Measurements from ENCODE around the gene TARBP2.
A peak's percentile ranks its signal among the peaks of the same experiment; 100 is the strongest.

TARBP2 gene

DNA sequence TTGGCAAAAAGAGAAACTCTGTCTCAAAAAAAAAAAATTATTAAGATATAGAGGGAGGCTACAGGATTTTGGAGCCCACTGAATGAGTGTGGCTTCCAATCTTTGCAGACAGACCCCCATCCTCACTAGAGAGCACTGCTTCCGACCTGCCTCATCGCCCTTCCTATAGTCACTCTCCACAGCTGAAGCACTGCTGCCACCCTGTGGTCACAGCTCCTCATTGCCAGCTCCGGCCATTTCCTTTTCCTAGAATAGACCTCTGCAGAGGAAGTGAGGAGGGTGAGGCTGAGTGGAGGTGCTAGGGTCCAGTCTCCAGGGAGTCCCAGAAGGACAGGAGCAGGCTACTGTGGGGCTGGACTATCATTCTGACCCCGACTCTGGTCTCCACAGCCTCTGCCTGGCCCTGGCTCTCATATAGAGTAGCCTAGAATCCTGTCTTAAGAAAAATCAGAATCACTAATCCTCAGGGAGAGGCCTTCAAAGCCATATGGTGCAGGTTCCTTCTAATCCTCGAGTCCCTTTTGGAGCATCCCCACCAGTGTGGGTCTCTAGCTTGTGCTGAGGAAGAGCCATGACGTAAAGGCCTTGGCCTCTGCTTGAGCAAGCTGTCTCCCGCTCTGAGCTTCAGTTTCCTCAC, 7.6 kb downstream of the TARBP2 start:
- Mint-ChIP-seq H3K9me3 (ENCODE audit: low read depth) (no peaks in the 10 kb centered on the region), H3K4me1 (ENCODE audit: low read depth) (peaks cover 8% of the 10 kb centered on the region), H3K4me3 (no peak overlapping the region), H3K27ac (peak overlapping the region; percentile 51), H3K27me3 (no peaks in the 10 kb centered on the region), H3K36me3 (no peaks in the 10 kb centered on the region)

DNA sequence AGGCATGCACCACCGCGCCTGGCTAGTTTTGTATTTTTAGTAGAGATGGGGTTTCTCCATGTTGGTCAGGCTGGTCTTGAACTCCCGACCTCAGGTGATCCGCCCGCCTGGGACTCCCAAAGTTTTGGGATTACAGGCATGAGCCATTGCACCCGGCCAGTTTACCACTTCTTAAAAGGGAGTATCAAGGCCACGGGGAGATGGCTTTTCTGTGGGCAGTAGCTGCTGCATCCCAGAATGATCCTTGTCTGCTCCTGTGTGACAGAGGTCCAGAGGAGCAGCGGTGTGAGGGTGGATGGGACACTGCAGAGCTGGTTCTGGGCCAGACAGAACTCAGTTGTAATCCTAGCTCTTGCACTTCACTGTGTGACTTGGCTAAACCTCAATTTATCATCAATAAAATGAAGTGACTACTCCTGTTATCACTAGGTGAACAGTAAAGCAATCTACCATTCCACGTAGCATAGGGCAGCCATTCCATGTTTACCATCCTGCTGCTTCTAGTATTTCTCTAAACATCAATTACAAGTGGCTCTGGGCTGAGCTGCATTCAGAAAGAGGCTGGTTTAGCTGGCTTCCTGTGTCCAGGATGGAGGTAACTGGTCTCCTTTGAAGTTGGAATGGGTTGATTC, 9.2 kb downstream of the TARBP2 start:
- Mint-ChIP-seq H3K9me3 (ENCODE audit: low read depth) (no peaks in the 10 kb centered on the region), H3K4me1 (ENCODE audit: low read depth) (peaks cover 8% of the 10 kb centered on the region), H3K27ac (no peak overlapping the region), H3K27me3 (no peaks in the 10 kb centered on the region), H3K4me3 (no peak overlapping the region), H3K36me3 (no peaks in the 10 kb centered on the region)

DNA sequence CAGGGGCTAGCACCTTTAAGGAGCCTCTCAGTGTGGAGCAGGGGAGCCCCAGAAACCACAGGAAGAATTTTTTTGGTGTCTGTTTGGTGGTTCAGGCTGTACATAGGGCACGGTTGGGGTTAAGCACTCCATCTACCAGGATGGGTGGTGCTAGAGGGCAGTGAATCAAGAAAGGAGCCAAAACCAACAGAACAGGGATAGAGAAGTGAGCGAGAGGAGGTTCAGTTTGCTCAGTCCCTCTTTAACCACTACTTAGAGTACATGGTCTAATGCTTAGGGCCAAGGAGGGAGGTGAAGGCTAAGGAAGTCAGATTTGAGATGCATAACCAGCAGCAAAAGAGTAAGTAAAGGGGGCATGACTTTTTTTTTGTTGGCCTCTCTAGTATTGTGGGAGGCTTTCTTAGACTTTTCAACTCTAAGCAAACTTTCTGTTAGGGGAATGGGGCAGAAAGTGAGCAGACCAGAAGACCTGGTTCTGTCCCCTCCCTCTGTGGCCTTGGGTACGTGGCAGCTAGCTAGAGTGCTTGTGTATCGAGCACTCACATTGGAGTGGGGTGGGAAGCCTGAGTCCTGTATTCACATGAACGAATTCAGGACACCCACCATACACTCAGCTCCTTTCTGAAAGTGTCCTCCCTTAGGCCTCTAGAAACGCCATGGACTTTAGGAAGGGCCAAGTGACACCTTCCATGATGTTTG, 12.8 kb downstream of the TARBP2 start:
- H3K27ac Mint-ChIP-seq, result peak overlapping the region; percentile 47
- peaks cover 2% of the 10 kb centered on the region for H3K4me1 Mint-ChIP-seq (ENCODE audit: low read depth)
- no peaks in the 10 kb centered on the region for H3K9me3 Mint-ChIP-seq (ENCODE audit: low read depth)
- H3K4me3 Mint-ChIP-seq, result no peak overlapping the region
- no peaks in the 10 kb centered on the region for H3K36me3 Mint-ChIP-seq
- no peaks in the 10 kb centered on the region for H3K27me3 Mint-ChIP-seq

DNA sequence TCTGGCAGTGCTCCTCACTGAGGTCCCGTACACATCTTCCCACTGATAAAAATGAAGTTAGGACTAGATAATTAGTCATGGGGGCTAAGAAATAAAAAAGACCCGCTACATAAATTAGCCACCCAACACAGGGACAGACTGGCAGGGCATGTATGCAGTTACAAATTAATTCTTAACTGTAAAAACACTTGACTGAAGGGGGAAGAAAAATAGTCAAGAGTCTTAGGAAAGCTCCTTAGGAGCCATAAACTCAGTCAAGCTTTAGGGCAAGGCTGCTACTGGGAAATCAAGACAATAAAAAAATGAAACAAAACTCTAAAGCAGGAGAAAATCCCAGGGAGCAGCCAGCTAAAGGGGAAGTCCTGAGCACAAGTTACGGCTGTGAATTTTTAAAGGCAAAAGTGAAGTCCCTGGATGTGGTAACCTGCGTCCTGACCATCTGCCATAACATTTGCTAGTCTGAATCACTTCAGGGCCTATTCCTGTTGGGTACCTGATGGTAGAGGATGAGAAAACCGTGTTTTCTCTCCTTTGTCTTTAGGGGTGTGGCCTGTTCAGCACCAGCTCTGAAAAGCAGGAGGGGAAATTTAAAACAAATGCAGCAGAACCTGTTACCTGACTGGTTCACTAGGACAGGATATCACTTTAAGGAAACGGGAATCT, 13.7 kb downstream of the TARBP2 start:
- Mint-ChIP-seq H3K36me3 (no peaks in the 10 kb centered on the region), H3K27me3 (no peaks in the 10 kb centered on the region), H3K4me1 (ENCODE audit: low read depth) (no peaks in the 10 kb centered on the region), H3K27ac (peak overlapping the region; percentile 22), H3K4me3 (no peak overlapping the region), H3K9me3 (ENCODE audit: low read depth) (no peaks in the 10 kb centered on the region)

DNA sequence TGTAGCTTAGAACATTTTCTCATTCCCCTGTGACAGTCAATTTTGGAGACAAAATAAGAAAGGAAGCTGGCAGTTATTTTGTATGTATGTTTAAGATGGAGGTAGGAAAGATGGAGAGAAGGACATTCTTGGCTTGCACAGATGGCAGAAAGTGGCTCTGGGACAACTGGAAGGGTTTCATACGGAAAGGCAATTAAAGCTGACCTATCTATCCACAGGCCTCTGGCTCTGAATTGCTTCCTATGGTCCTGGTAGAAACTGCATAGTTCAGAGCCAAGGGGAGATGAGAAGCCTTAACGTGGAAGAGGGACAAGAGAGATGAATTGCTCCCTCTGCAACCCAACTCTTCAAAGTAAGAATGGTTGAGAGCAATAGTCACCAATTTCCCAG, 14.2 kb downstream of the TARBP2 start:
- Mint-ChIP-seq H3K27me3 (no peaks in the 10 kb centered on the region), H3K9me3 (ENCODE audit: low read depth) (no peaks in the 10 kb centered on the region), H3K36me3 (no peaks in the 10 kb centered on the region), H3K27ac (no peak overlapping the region), H3K4me1 (ENCODE audit: low read depth) (no peaks in the 10 kb centered on the region), H3K4me3 (no peak overlapping the region)

DNA sequence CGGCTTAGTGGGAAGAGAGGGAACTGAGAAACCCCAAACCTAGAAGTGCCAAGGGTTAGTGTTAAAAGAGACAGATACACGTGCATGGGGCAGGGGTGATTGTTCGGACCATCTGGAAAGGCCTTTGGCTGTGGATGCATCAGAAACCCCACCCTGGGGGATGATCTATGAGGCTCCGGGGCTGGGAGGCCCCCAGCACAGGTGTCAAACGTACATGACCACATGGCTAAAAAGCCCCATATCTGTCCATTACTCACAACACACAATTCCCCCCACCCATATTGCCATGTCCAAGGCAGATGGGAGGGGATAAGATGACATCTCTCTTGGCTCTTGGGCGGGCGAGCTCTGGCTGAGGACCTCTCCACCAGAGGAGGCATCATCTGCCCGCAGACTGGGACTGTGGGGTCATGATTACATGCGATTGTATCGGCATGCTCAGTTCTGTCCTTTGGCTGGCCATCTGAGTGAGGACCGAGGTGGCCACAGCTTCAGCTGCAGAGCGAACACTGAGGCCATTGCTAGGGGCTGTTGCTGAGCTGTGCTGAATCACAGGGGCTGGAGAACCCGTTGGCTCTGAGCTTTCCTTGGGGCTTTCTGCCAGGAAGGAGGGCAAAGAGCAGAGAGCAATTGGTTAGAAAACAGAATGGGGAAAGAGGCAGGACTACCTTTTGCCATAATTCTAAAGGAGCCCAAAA, 15.8 kb downstream of the TARBP2 start:
- peaks cover 7% of the 10 kb centered on the region for H3K36me3 Mint-ChIP-seq
- no peaks in the 10 kb centered on the region for H3K9me3 Mint-ChIP-seq (ENCODE audit: low read depth)
- no peak overlapping the region for H3K4me3 Mint-ChIP-seq
- peaks cover 2% of the 10 kb centered on the region for H3K4me1 Mint-ChIP-seq (ENCODE audit: low read depth)
- no peaks in the 10 kb centered on the region for H3K27me3 Mint-ChIP-seq
- no peak overlapping the region for H3K27ac Mint-ChIP-seq

DNA sequence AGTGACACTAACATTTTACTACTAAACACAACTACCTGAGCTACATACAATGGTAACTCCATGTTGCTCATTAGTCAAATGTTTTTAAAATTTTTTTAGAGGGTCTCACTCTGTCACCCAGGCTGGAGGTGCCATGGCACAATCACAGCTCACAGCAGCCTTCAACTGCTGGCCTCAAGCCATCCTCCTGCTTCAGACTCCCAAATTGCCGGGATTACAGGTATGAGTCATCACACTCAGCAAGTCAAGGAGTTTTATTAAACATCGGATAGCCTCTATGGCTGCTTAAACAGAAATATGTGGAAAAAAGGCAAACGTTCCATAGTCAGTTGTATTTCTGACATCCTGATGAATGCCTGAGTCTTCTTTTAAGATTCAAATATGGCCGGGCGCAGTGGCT, 17.3 kb downstream of the TARBP2 start:
- no peak overlapping the region for H3K4me3 Mint-ChIP-seq
- H3K9me3 Mint-ChIP-seq (ENCODE audit: low read depth), result no peaks in the 10 kb centered on the region
- H3K36me3 Mint-ChIP-seq, result peaks cover 9% of the 10 kb centered on the region
- peaks cover 2% of the 10 kb centered on the region for H3K4me1 Mint-ChIP-seq (ENCODE audit: low read depth)
- no peak overlapping the region for H3K27ac Mint-ChIP-seq
- H3K27me3 Mint-ChIP-seq, result no peaks in the 10 kb centered on the region

DNA sequence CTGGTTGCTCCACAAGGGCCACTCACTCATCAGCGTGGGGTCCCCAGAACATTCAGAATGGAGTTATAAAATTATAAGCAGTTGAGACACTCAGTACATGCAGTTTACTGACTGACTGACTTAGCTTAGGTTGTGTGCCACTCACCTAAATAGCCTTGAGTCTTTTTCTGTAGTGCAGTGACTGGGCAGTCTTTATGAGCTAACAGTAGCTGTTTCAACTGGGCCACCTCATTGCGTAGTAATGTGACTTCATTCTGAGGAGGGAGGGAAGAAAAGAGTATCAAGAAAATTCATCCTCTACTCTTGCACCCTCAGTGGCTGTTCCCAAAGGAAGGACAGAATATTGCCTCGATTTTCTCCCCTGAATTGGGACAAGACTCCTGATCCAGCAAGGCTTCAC, 22.0 kb downstream of the TARBP2 start:
- H3K36me3 Mint-ChIP-seq, result peaks cover 9% of the 10 kb centered on the region
- no peaks in the 10 kb centered on the region for H3K27me3 Mint-ChIP-seq
- peaks cover 2% of the 10 kb centered on the region for H3K4me1 Mint-ChIP-seq (ENCODE audit: low read depth)
- no peak overlapping the region for H3K27ac Mint-ChIP-seq
- no peaks in the 10 kb centered on the region for H3K9me3 Mint-ChIP-seq (ENCODE audit: low read depth)
- no peak overlapping the region for H3K4me3 Mint-ChIP-seq

DNA sequence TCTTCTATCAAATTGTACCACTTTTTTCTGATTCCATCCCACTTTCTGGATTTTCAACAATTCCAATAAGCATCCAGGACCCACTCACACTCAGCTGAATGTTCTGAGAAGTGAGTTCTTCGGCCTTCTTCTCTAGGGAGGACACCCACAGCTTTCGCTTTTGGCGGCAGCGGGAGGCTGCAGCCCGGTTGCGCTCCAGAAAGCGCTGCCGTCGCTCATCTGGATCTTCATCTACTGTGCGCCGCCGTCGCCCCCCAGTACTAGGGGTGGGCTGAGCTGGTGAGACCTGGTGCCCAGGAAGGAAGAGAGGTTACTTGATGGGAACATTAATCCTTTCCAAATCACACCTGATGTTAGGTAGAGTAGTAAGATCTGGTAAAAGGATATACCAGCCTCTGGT, 23.4 kb downstream of the TARBP2 start:
- H3K9me3 Mint-ChIP-seq (ENCODE audit: low read depth), result no peaks in the 10 kb centered on the region
- H3K27ac Mint-ChIP-seq, result no peak overlapping the region
- no peaks in the 10 kb centered on the region for H3K27me3 Mint-ChIP-seq
- peaks cover 2% of the 10 kb centered on the region for H3K4me1 Mint-ChIP-seq (ENCODE audit: low read depth)
- no peak overlapping the region for H3K4me3 Mint-ChIP-seq
- peaks cover 9% of the 10 kb centered on the region for H3K36me3 Mint-ChIP-seq

DNA sequence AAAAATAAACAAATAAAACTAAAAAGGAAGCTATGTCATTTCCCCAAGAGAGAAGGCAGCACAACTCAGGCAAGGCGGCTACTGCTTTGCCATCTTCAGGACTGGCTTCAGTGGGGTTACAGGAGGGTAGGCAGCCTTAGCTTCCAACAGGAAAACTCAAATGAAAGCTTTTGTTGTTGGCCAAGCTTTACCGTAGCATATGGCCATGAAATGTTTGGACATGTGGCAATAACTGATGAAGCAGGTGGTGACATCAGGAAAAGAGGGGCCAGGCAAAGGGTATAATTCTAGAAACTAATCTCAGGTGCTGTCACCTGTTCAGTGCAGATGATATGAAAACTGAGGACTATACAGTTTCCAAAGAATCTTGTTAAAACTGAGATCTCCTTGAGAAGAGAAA, 29.0 kb downstream of the TARBP2 start:
- no peaks in the 10 kb centered on the region for H3K4me1 Mint-ChIP-seq (ENCODE audit: low read depth)
- no peak overlapping the region for H3K27ac Mint-ChIP-seq
- peaks cover 9% of the 10 kb centered on the region for H3K36me3 Mint-ChIP-seq
- no peaks in the 10 kb centered on the region for H3K9me3 Mint-ChIP-seq (ENCODE audit: low read depth)
- H3K4me3 Mint-ChIP-seq, result no peak overlapping the region
- no peaks in the 10 kb centered on the region for H3K27me3 Mint-ChIP-seq

DNA sequence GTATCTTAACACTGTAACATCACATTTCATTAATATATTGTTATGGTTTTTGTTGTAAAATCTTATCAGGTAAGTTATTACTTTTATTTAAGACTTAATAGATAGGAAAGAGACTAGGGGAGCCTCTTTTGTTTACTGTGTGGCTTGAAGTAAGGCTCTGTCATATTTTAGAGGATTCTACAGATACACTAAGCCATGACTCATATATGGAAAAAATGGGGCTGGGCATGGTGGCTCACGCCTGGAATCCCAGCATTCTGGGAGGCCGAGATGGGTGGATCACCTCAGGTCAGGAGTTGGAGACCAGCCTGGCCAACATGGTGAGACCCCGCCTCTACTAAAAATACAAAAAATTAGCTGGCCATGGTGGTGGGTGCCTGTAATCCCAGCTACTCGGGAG, 29.8 kb downstream of the TARBP2 start:
- no peaks in the 10 kb centered on the region for H3K9me3 Mint-ChIP-seq (ENCODE audit: low read depth)
- no peak overlapping the region for H3K4me3 Mint-ChIP-seq
- no peaks in the 10 kb centered on the region for H3K27me3 Mint-ChIP-seq
- no peak overlapping the region for H3K27ac Mint-ChIP-seq
- no peaks in the 10 kb centered on the region for H3K4me1 Mint-ChIP-seq (ENCODE audit: low read depth)
- peaks cover 9% of the 10 kb centered on the region for H3K36me3 Mint-ChIP-seq

DNA sequence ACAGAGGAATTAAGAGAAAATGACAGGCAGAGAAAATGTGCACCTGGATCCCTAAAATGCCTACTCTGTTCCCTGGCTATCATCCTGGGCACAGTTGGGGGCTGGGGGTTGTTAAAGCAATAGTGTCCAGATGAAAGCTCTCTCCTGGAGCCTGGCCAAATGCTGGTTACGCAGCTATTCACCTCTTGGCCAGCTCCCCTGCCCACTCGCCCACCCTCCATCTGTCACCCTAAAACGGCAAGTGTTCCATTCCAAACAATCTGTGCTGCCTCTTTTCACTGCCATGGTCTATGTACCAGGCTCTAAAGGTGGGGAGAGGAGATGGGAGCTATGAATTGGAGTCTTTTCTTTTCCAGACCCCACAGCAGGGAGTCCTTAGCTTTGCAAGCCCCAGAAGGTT, 30.9 kb downstream of the TARBP2 start:
- H3K9me3 Mint-ChIP-seq (ENCODE audit: low read depth), result no peaks in the 10 kb centered on the region
- H3K27ac Mint-ChIP-seq, result no peak overlapping the region
- no peak overlapping the region for H3K4me3 Mint-ChIP-seq
- no peaks in the 10 kb centered on the region for H3K4me1 Mint-ChIP-seq (ENCODE audit: low read depth)
- no peaks in the 10 kb centered on the region for H3K27me3 Mint-ChIP-seq
- H3K36me3 Mint-ChIP-seq, result peaks cover 9% of the 10 kb centered on the region

DNA sequence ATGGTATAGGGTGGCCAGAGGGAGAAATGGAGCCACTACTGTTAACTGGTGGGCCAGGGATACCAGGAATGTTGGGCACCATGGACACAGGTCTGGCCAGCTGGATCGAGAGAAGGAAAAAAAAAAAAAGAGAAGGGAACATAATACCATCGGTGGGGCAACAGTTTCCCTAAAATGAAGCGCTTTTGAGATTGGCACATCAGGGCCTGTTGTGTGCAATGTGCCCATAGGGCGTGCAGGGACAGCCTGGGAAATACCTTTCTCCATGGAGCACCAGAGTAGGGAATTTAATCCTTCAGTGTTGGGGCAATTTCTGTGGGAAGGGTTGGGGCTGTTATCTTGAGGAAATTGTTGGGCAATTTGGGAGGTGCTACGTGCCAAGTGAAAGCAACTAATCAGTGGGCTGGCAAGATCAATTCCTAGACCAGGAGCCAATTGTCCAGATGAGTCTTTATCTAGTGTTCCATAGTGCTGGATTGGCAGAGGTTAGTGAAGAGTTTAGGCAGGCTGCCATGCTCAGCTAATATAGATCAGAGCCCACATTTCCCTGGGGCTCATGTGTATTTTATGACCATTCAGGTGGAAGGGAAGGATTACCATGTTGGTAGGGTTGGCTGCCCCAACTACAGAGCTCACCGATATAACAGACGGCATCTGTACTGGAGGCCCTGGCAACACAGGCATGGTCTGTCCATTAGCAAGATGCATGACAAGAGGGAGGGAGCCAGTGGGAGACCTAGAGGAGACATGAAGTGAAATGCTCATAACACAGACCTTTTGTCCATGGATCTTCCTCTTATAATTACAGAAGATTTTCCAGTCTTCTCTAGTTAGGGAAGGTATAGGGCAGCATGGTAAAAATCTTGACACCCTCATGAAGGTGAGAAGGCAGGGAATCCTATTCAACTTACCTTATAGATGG, 31.7 kb downstream of the TARBP2 start:
- H3K27ac Mint-ChIP-seq, result no peak overlapping the region
- no peak overlapping the region for H3K4me3 Mint-ChIP-seq
- H3K27me3 Mint-ChIP-seq, result no peaks in the 10 kb centered on the region
- no peaks in the 10 kb centered on the region for H3K9me3 Mint-ChIP-seq (ENCODE audit: low read depth)
- H3K36me3 Mint-ChIP-seq, result peaks cover 9% of the 10 kb centered on the region
- H3K4me1 Mint-ChIP-seq (ENCODE audit: low read depth), result no peaks in the 10 kb centered on the region

DNA sequence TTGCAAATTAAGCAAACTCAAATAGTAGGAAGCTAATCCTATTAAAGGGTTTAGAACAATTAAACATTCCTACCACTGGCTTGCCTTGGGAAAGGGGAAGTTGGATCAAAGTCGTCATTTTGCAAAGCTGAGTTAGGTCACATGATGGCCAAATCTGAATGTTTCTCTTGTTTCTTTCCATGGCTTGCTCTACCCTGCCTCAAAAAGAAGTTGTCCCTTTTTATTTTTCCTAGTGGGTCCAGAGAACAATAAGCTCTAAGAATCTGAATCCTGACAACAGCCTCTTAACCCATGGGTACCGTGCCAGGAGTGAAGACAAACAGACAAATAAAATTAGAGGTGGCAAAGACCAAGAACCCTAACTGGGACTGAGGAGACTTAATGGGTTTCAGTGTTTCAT, 32.4 kb downstream of the TARBP2 start:
- no peak overlapping the region for H3K4me3 Mint-ChIP-seq
- H3K4me1 Mint-ChIP-seq (ENCODE audit: low read depth), result no peaks in the 10 kb centered on the region
- H3K27ac Mint-ChIP-seq, result no peak overlapping the region
- no peaks in the 10 kb centered on the region for H3K9me3 Mint-ChIP-seq (ENCODE audit: low read depth)
- H3K36me3 Mint-ChIP-seq, result peaks cover 9% of the 10 kb centered on the region
- H3K27me3 Mint-ChIP-seq, result no peaks in the 10 kb centered on the region
